Caco-2 (cell line): ENCODE measurements around the gene RAD23A. TPM values are rescaled to one million over a fixed set of nuclear protein-coding genes. Genes with fewer than 3 reads are reported as not detected.

Experiments
- BruUV-seq: library from RNA; stranded (reverse); fragments of 400-500 nt; replicated peaks from 2 replicates; lab custom pipeline; 2021; lab: Mats Ljungman, UMichigan
- CTCF ChIA-PET: fragments of 300-600 bp; sonication (Branson Sonifier 250); formaldehyde crosslinking; loops from one replicate; lab custom pipeline; 2022; ENCODE audit warnings: antibody characterized with exemption; lab: Charles Lee
- POLR2A ChIA-PET: fragments of 300-600 bp; sonication (Branson Sonifier 250); formaldehyde crosslinking; loops from one replicate; lab custom pipeline; 2022; ENCODE audit warnings: antibody characterized with exemption; lab: Charles Lee
- DNase-seq, 2 experiments: peaks; one replicate each; pipeline versions ENCODE4 v3.0.0 to v3.0.0-alpha.2; 2020 to 2022
- H3K27me3 ChIP-seq: replicated peaks from 2 replicates; pipeline ENCODE4 v1.6.0; 2011; ENCODE audit warnings: low read length; ENCODE audit not compliant: control insufficient read depth, insufficient read depth
- H3K36me3 ChIP-seq: 2 replicates; pipeline ENCODE4 v1.5.1; 2011; ENCODE audit warnings: low read length; ENCODE audit not compliant: control insufficient read depth, insufficient read depth
- H3K4me1 ChIP-seq: fragments of 250-450 bp; sonication (Bioruptor Pico); 2 replicates; pipeline ENCODE4 v1.5.1; 2020; ENCODE audit warnings: mild to moderate bottlenecking
- H3K4me3 ChIP-seq: 2 replicates; pipeline ENCODE4 v1.5.1; 2011; ENCODE audit warnings: low read depth, mild to moderate bottlenecking, control low read depth, low read length
- H3K9me3 ChIP-seq: fragments of 250-450 bp; sonication (Bioruptor Pico); 2 replicates; pipeline ENCODE4 v1.5.1; 2020; ENCODE audit warnings: mild to moderate bottlenecking, moderate library complexity
- H3K27ac Mint-ChIP-seq: one replicate; pipeline ENCODE4 v1.8.0; 2022; ENCODE audit warnings: mixed read lengths; ENCODE audit not compliant: unreplicated experiment
- H3K27me3 Mint-ChIP-seq: one replicate; pipeline ENCODE4 v1.8.0; 2022; ENCODE audit warnings: mixed read lengths; ENCODE audit not compliant: insufficient read depth, unreplicated experiment
- H3K36me3 Mint-ChIP-seq: one replicate; pipeline ENCODE4 v1.8.0; 2022; ENCODE audit warnings: mild to moderate bottlenecking, mixed read lengths; ENCODE audit not compliant: insufficient read depth, unreplicated experiment
- H3K4me1 Mint-ChIP-seq: one replicate; pipeline ENCODE4 v1.8.0; 2022; ENCODE audit warnings: low read depth, mixed read lengths; ENCODE audit not compliant: unreplicated experiment
- H3K4me3 Mint-ChIP-seq: one replicate; pipeline ENCODE4 v1.8.0; 2022; ENCODE audit warnings: mild to moderate bottlenecking, moderate library complexity, mixed read lengths; ENCODE audit not compliant: unreplicated experiment
- H3K9me3 Mint-ChIP-seq: one replicate; pipeline ENCODE4 v1.8.0; 2022; ENCODE audit warnings: mixed read lengths; ENCODE audit not compliant: unreplicated experiment
- CTCF ChIP-seq, 2 experiments: fragments of 200-600 bp in 1 of 2; IDR thresholded peaks; 1 replicate in 1 of 2; 2 replicates in 1 of 2; pipeline versions ENCODE4 v1.5.1 to v1.8.0; 2011 to 2022; ENCODE audit warnings: antibody characterized with exemption in 1 of 2, control low read depth in 1 of 2, inconsistent platforms in 1 of 2, low read depth in 1 of 2, low read length in 1 of 2, mild to moderate bottlenecking in 1 of 2, moderate library complexity in 1 of 2; ENCODE audit not compliant: insufficient read depth in 1 of 2, severe bottlenecking in 1 of 2, unreplicated experiment in 1 of 2
- intact Hi-C: fragments of 100-400 bp; cut with micrococcal nuclease; formaldehyde crosslinking; loops from one replicate; pipeline ENCODE4 v1.10.0; 2022; ENCODE audit not compliant: unreplicated experiment
- total RNA-seq: library from RNA; stranded (reverse); gene quantifications from 2 replicates; pipeline ENCODE4 v1.2.3, GENCODE V29; 2022

Gene RAD23A
- total RNA-seq, 1 experiment from 2014 or later, result 102 TPM

GRCh38 chr19:12967907-12968306 lies 22.2 kb downstream of the RAD23A start:
- H3K36me3 ChIP-seq, result no peaks in the 10 kb centered on the region
- peaks cover 6% of the 10 kb centered on the region for H3K36me3 Mint-ChIP-seq
- H3K9me3 ChIP-seq, result no peaks in the 10 kb centered on the region
- no peak overlapping the region for H3K4me3 Mint-ChIP-seq
- ChIA-PET POLR2A (interaction anchor here (0.6 kb wide), 1 partner anchor 195 kb away, joined by 3 read pairs; no protein-coding TSS in a partner anchor), CTCF (interaction anchor here (0.7 kb wide), 1 partner anchor 213 kb away, joined by 4 read pairs; no protein-coding TSS in a partner anchor)
- H3K4me1 Mint-ChIP-seq, result peaks cover 7% of the 10 kb centered on the region
- H3K4me3 ChIP-seq, result no peak overlapping the region
- no peaks in the 10 kb centered on the region for H3K4me1 ChIP-seq
- TF ChIP-seq CTCF (IDR thresholded peaks at IDR 0.05; ENCODE audit: insufficient read depth in 1 of 2, low read depth in 1 of 2, low read length in 1 of 2, severe bottlenecking in 1 of 2, unreplicated experiment in 1 of 2), result no peak
- DNase-seq, result no peak
- no TSS peak for BruUV-seq
- intact Hi-C loops, result no loop called here
- H3K27me3 Mint-ChIP-seq, result no peaks in the 10 kb centered on the region
- no peaks in the 10 kb centered on the region for H3K27me3 ChIP-seq
- H3K9me3 Mint-ChIP-seq, result no peaks in the 10 kb centered on the region
- H3K27ac Mint-ChIP-seq, result no peak overlapping the region

GRCh38 chr19:12969292-12969988 lies 23.8 kb downstream of the RAD23A start, which contains the start of gene DAND5:
TSS of gene DAND5 (plus strand) at chr19:12969576. CDS start at chr19:12969661, 85 bp downstream.
- Histone ChIP-seq H3K4me3 (no peak within 1 kb of the TSS), H3K36me3 (no peaks in the 10 kb centered on the region), H3K27me3 (no peaks in the 10 kb centered on the region), H3K4me1 (no peaks in the 10 kb centered on the region), H3K9me3 (no peaks in the 10 kb centered on the region)
- CTCF ChIA-PET, result interaction anchor here (1.1 kb wide), 1 partner anchor 8 kb away, joined by 4 read pairs; no protein-coding TSS in a partner anchor
- Mint-ChIP-seq H3K4me3 (no peak within 1 kb of the TSS), H3K36me3 (peaks cover 6% of the 10 kb centered on the region), H3K27me3 (no peaks in the 10 kb centered on the region), H3K27ac (no peak within 1 kb of the TSS), H3K4me1 (peaks cover 7% of the 10 kb centered on the region), H3K9me3 (no peaks in the 10 kb centered on the region)
- POLR2A ChIA-PET, result no interaction called here
- DNase-seq, result no peak
- intact Hi-C loops, result no loop called here
- BruUV-seq, result no TSS peak
- TF ChIP-seq CTCF (IDR thresholded peaks at IDR 0.05; ENCODE audit: insufficient read depth in 1 of 2, low read depth in 1 of 2, low read length in 1 of 2, severe bottlenecking in 1 of 2, unreplicated experiment in 1 of 2), result no peak

- BruUV-seq, result no TSS peak
- H3K9me3 Mint-ChIP-seq, result no peaks in the 10 kb centered on the region
Measured at GRCh38 chr19:12970070-12970820, 24.6 kb downstream of the RAD23A start.

More at GRCh38 chr19:12970070-12970820, 24.6 kb downstream of the RAD23A start:
- H3K27me3 Mint-ChIP-seq, result no peaks in the 10 kb centered on the region
- Histone ChIP-seq H3K9me3 (no peaks in the 10 kb centered on the region), H3K4me1 (no peaks in the 10 kb centered on the region), H3K27me3 (no peaks in the 10 kb centered on the region), H3K36me3 (no peaks in the 10 kb centered on the region), H3K4me3 (no peak overlapping the region)
- ChIA-PET POLR2A (no interaction called here), CTCF (no interaction called here)
- no peak for TF ChIP-seq CTCF (IDR thresholded peaks at IDR 0.05; ENCODE audit: insufficient read depth in 1 of 2, low read depth in 1 of 2, low read length in 1 of 2, severe bottlenecking in 1 of 2, unreplicated experiment in 1 of 2)
- H3K27ac Mint-ChIP-seq, result no peak overlapping the region
- peaks cover 1% of the 10 kb centered on the region for H3K4me1 Mint-ChIP-seq
- H3K4me3 Mint-ChIP-seq, result no peak overlapping the region
- DNase-seq, result no peak
- intact Hi-C loops, result no loop called here
- no peaks in the 10 kb centered on the region for H3K36me3 Mint-ChIP-seq
